Heart left ventricle (tissue), 13 donors: Measurements from ENCODE around the gene OR14K1.

Experiments
- CTCF ChIP-seq, 12 donors: fragments of 200-600 bp; sonication (generic) in 4 of 12; IDR thresholded peaks; one replicate each; pipeline versions ENCODE4 v1.5.0 to v1.8.0; 2018 to 2022; ENCODE audit warnings: antibody characterized with exemption in 12 of 12, mild to moderate bottlenecking in 5 of 12
- POLR2A ChIP-seq, 2 donors: fragments of 450-650 bp; IDR thresholded peaks; one replicate each; pipeline ENCODE4 v1.6.1; 2017; ENCODE audit warnings: antibody characterized with exemption in 2 of 2, mild to moderate bottlenecking in 2 of 2, moderate library complexity in 2 of 2
- donor health status: ischemic (EF 13 %, LVEDD 7.1; RV severe dilation, severe dysfunction).
- donor health status: DM: no; HTN: yes; CAD: no.
- donor health status: DM: no; HTN: no; CAD: no.
- donor health status: ischemic (EF 25% LVEDD 6.9; RV normal size, moderate dysfunction).
- donor health status: ischemic (EF 25% LVEDD 5.7; RV mildly dilated, moderate dysfunction).
- donor health status: ischemic (EF 35%, LVEDD 5.7; RV mildly dilated, moderate dysfunction).
- donor health status: nonischemic (EF 11% LVEDD 7.7; RV severe dilation, severe dysfunction).
- donor health status: DM: yes; HTN: yes; CAD: no.
- donor health status: PGD.
- donor health status: ischemic (EF 29% LVEDD 5.4; RV normal size, mild dysfunction).
- donor health status: nonischemic (EF 23%, LVEDD 6.1; RV moderate dilation, normal function).

- TF ChIP-seq CTCF (IDR thresholded peaks at IDR 0.05) (no peak), POLR2A (IDR thresholded peaks at IDR 0.05) (no peak)
Measured at GRCh38 chr1:247769603-247770002, 31.2 kb downstream of the OR14K1 start.
